ENCODE measurements around the gene ZMYM5.

Gene ZMYM5

GRCh38 chr13:19852766-19853165 lies 10.7 kb downstream of the ZMYM5 start:
- TF ChIP-seq CTCF (conservative IDR thresholded peaks at IDR 0.05; ENCODE audit: low read depth, low read length), result no peak
- H3K4me3 ChIP-seq (ENCODE audit: low read depth, low read length), result no peak overlapping the region

GRCh38 chr13:19845758-19846157 lies 17.7 kb downstream of the ZMYM5 start:
- H3K4me3 ChIP-seq (ENCODE audit: low read depth, low read length), result no peak overlapping the region
- peak; percentile 97 for DNase-seq (ENCODE audit: low read depth)
- no peak for TF ChIP-seq CTCF (conservative IDR thresholded peaks at IDR 0.05; ENCODE audit: low read depth, low read length)

More at GRCh38 chr13:19852766-19853165, 10.7 kb downstream of the ZMYM5 start:
- DNase-seq (ENCODE audit: low read depth), result no peak

DNA sequence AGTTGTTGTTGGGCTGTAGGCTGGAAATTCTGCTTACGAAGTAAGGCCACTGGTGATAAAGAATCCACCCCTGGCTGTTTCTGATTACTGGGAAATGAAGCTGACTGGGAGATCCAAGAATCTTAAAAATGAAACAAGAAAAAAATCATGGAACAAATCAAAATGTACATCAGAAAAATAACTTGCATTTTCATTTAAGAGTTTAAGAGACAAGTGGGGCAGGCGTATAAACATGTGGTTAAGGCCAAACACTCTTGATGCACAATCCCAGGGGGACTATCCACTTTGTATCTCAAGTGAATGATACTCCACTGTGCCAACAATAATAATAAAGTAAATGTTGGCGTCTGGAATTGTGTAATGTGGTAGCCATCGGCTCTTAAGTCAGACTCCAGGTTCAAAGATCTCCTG lies 24.6 kb downstream of the ZMYM5 start:
- DNase-seq (ENCODE audit: low read depth), result peak; percentile 92
- TF ChIP-seq CTCF (conservative IDR thresholded peaks at IDR 0.05; ENCODE audit: low read depth, low read length), result no peak
- no peak overlapping the region for H3K4me3 ChIP-seq (ENCODE audit: low read depth, low read length)

GRCh38 chr13:19836472-19836871 lies 27.0 kb downstream of the ZMYM5 start:
- no peak overlapping the region for H3K4me3 ChIP-seq (ENCODE audit: low read depth, low read length)
- no peak for TF ChIP-seq CTCF (conservative IDR thresholded peaks at IDR 0.05; ENCODE audit: low read depth, low read length)
- peak; percentile 21 for DNase-seq (ENCODE audit: low read depth)

DNA sequence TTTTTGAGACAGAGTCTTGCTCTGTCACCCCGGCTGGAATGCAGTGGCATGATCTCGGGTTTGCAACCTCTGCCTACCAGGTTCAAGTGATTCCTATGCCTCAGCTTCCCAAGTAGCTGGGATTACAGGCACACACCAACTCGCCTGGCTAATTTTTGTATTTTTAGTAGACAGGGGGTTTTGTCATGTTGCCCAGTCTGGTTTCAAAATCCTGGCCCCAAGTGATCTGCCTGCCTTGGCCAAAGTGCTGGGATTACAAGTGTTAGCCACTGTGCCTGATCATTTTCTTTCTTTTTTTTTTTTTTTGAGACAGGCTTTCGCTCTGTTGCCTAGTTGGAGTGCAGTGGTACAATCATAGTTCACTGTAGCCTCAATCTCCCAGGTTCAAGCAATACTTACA lies 28.7 kb downstream of the ZMYM5 start:
- no peak overlapping the region for H3K4me3 ChIP-seq (ENCODE audit: low read depth, low read length)
- TF ChIP-seq CTCF (conservative IDR thresholded peaks at IDR 0.05; ENCODE audit: low read depth, low read length), result no peak
- DNase-seq (ENCODE audit: low read depth), result no peak

- no peak overlapping the region for H3K4me3 ChIP-seq (ENCODE audit: low read depth, low read length)
- no peak for DNase-seq (ENCODE audit: low read depth)
- no peak for TF ChIP-seq CTCF (conservative IDR thresholded peaks at IDR 0.05; ENCODE audit: low read depth, low read length)
These were observed 40.8 kb downstream of the ZMYM5 start for GRCh38 chr13:19822673-19823072.

DNA sequence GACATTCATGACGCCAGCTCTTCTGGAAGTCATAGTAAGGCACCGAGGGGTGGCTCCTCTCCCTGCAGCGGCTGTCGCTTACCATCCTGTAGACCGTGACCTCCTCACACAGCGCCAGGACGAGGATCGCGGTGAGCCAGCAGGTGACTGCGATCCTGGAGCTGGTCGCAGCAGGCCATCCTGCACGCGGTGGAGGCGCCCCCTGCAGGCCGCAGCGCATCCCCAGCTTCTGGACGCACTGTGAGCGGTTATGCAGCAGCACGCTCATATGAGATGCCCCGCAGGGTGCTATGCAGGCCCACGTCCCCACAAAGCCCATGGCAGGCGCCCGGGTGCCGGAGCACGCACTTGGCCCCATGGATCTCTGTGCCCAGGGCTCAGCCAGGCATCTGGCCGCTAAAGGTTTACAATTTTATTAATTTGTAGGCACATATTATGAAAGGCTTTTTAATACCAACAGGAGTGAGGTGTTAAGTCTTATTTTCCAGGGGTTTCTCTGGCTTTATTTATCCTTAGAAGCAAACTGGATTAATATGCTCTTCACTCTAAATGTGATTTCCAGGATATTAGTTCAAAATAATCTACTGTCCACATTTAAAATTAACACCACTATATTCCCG lies 45.1 kb downstream of the ZMYM5 start:
- TF ChIP-seq CTCF (conservative IDR thresholded peaks at IDR 0.05; ENCODE audit: low read depth, low read length), result peak; percentile 72
- no peak overlapping the region for H3K4me3 ChIP-seq (ENCODE audit: low read depth, low read length)
- DNase-seq (ENCODE audit: low read depth), result peak; percentile 50

All from choroid plexus epithelial cell (primary cell).